CD4-positive, alpha-beta T cell treated with Interleukin-21 for 1 hour (primary cell): ENCODE results near the gene MIER1.
"Not testable (repeated sequence)": the region's sequence is repeated elsewhere in the genome, so short reads cannot be mapped to it uniquely, and the experiment has no call there.

ENCODE experiments used
- DNase-seq: peaks from one replicate; pipeline ENCODE4 v3.0.0-alpha.2; 2020

MIER1 gene

GRCh38 chr1:66924756-66925557 is at the start of gene MIER1, which contains the start of gene DNAI4:
Gene MIER1, plus strand, starts transcription at chr1:66924990. Its CDS starts 39 bp downstream, at chr1:66925029.
Gene DNAI4, minus strand, starts transcription at chr1:66924856. Its CDS starts 25 bp downstream, at chr1:66924831.
- DNase-seq = peak; percentile 98

GRCh38 chr1:66876664-66877063 is 48.1 kb upstream of the MIER1 start:
- no peak for DNase-seq

GRCh38 chr1:66889030-66889429 is 35.8 kb upstream of the MIER1 start:
- no peak for DNase-seq

- no peak for DNase-seq
Measured at GRCh38 chr1:66890621-66891020, 34.2 kb upstream of the MIER1 start.

- DNase-seq = no peak
Measured at GRCh38 chr1:66893712-66894111, 31.1 kb upstream of the MIER1 start.

GRCh38 chr1:66915203-66915602 is 9.6 kb upstream of the MIER1 start:
- DNase-seq = not testable (repeated sequence)

- no peak for DNase-seq
Measured at GRCh38 chr1:66916320-66916719, 8.5 kb upstream of the MIER1 start.

GRCh38 chr1:66917476-66917875 is 7.3 kb upstream of the MIER1 start:
- DNase-seq = no peak

- no peak for DNase-seq
Measured at GRCh38 chr1:66919063-66919462, 5.7 kb upstream of the MIER1 start.

- DNase-seq = no peak
Measured at GRCh38 chr1:66919828-66920227, 5.0 kb upstream of the MIER1 start.

- DNase-seq = no peak
Measured at GRCh38 chr1:66920543-66920942, 4.2 kb upstream of the MIER1 start.

- no peak for DNase-seq
Measured at GRCh38 chr1:66925558-66925910, 744 bp downstream of the MIER1 start.

- no peak for DNase-seq
Measured at GRCh38 chr1:66925944-66926343, 1.2 kb downstream of the MIER1 start.

GRCh38 chr1:66927528-66927927 is 2.7 kb downstream of the MIER1 start:
- no peak for DNase-seq

- peak; percentile 22 for DNase-seq
Measured at GRCh38 chr1:66929146-66929688, 4.4 kb downstream of the MIER1 start.

- DNase-seq = no peak
Measured at GRCh38 chr1:66929691-66929998, 4.9 kb downstream of the MIER1 start.

GRCh38 chr1:66929999-66930822 is 5.4 kb downstream of the MIER1 start:
- peak; percentile 95 for DNase-seq

- DNase-seq = no peak
Measured at GRCh38 chr1:66930823-66931174, 6.0 kb downstream of the MIER1 start.

- peak; percentile 47 for DNase-seq
Measured at GRCh38 chr1:66931590-66931989, 6.8 kb downstream of the MIER1 start.

- DNase-seq = no peak
Measured at GRCh38 chr1:66932291-66932690, 7.5 kb downstream of the MIER1 start.

- peak; percentile 18 for DNase-seq
Measured at GRCh38 chr1:66933887-66934700, 9.3 kb downstream of the MIER1 start.

- DNase-seq = no peak
Measured at GRCh38 chr1:66937529-66938234, 12.9 kb downstream of the MIER1 start.
